ENCODE data around the gene VN1R5. TPM values are rescaled to one million over a fixed set of nuclear protein-coding genes. Genes with fewer than 3 reads are reported as not detected.

Gene VN1R5
- total and polyA plus RNA-seq, 2 of the 13 experiments (the other 11 are each of a cell fraction or from before 2014, with no cell fraction given): not detected

DNA sequence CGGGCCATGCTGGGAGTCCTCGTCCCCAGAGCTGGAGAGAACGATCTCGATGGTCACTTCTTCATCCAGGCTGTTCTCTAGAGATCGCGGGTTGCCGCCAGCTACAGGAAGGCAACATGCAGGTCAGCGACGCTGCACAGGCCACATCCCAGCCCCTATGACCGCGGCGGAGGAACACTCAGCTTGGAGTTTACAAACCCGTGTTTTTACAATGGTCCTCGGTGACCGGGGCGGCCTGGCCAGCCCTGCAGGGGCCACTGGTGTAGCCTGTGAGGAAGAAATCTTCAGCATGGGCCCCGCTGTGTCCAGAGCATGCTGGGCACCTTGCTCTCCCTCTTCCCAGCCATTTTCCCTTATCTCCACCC is 45.3 kb downstream of the VN1R5 start (continued):
- TF ChIP-seq, protein P1, sequence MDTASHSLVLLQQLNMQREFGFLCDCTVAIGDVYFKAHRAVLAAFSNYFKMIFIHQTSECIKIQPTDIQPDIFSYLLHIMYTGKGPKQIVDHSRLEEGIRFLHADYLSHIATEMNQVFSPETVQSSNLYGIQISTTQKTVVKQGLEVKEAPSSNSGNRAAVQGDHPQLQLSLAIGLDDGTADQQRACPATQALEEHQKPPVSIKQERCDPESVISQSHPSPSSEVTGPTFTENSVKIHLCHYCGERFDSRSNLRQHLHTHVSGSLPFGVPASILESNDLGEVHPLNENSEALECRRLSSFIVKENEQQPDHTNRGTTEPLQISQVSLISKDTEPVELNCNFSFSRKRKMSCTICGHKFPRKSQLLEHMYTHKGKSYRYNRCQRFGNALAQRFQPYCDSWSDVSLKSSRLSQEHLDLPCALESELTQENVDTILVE (CRISPR knock-in tag; IDR thresholded peaks at IDR 0.05): no peak
- TF ChIP-seq, protein P2, sequence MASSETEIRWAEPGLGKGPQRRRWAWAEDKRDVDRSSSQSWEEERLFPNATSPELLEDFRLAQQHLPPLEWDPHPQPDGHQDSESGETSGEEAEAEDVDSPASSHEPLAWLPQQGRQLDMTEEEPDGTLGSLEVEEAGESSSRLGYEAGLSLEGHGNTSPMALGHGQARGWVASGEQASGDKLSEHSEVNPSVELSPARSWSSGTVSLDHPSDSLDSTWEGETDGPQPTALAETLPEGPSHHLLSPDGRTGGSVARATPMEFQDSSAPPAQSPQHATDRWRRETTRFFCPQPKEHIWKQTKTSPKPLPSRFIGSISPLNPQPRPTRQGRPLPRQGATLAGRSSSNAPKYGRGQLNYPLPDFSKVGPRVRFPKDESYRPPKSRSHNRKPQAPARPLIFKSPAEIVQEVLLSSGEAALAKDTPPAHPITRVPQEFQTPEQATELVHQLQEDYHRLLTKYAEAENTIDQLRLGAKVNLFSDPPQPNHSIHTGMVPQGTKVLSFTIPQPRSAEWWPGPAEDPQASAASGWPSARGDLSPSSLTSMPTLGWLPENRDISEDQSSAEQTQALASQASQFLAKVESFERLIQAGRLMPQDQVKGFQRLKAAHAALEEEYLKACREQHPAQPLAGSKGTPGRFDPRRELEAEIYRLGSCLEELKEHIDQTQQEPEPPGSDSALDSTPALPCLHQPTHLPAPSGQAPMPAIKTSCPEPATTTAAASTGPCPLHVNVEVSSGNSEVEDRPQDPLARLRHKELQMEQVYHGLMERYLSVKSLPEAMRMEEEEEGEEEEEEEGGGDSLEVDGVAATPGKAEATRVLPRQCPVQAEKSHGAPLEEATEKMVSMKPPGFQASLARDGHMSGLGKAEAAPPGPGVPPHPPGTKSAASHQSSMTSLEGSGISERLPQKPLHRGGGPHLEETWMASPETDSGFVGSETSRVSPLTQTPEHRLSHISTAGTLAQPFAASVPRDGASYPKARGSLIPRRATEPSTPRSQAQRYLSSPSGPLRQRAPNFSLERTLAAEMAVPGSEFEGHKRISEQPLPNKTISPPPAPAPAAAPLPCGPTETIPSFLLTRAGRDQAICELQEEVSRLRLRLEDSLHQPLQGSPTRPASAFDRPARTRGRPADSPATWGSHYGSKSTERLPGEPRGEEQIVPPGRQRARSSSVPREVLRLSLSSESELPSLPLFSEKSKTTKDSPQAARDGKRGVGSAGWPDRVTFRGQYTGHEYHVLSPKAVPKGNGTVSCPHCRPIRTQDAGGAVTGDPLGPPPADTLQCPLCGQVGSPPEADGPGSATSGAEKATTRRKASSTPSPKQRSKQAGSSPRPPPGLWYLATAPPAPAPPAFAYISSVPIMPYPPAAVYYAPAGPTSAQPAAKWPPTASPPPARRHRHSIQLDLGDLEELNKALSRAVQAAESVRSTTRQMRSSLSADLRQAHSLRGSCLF (CRISPR knock-in tag; IDR thresholded peaks at IDR 0.05; ENCODE audit: borderline replicate concordance): no peak
- no peak for TF ChIP-seq MIXL1 (CRISPR knock-in tag; IDR thresholded peaks at IDR 0.05)
- no peak for TF ChIP-seq ZNF3 (CRISPR knock-in tag; IDR thresholded peaks at IDR 0.05)
- TF ChIP-seq ZNF224 (CRISPR knock-in tag; IDR thresholded peaks at IDR 0.05): no peak
- no peak for TF ChIP-seq ISX (CRISPR knock-in tag; conservative IDR thresholded peaks at IDR 0.05)
- no peak for TF ChIP-seq HES4 (CRISPR knock-in tag; IDR thresholded peaks at IDR 0.05; ENCODE audit: borderline replicate concordance)
- TF ChIP-seq FOXC1 (CRISPR knock-in tag; IDR thresholded peaks at IDR 0.05; ENCODE audit: borderline replicate concordance): no peak
- no peak for TF ChIP-seq TBL1XR1 (IDR thresholded peaks at IDR 0.05; ENCODE audit: borderline replicate concordance, low read length, partially characterized antibody)
- TF ChIP-seq KAT7 (CRISPR knock-in tag; IDR thresholded peaks at IDR 0.05; ENCODE audit: borderline replicate concordance): no peak
